G401 (cell line): Measurements from ENCODE around the gene RAB3D. TPM values are rescaled to one million over a fixed set of nuclear protein-coding genes. Genes with fewer than 3 reads are reported as not detected.
"Not testable (repeated sequence)": the region's sequence is repeated elsewhere in the genome, so short reads cannot be mapped to it uniquely, and the experiment has no call there.

Source experiments
- DNase-seq: peaks from one replicate; pipeline ENCODE4 v3.0.0-alpha.2; 2015; ENCODE audit warnings: low spot score
- in situ Hi-C: cut with HindIII; loops from 2 replicates; pipeline ENCODE4 v1.10.0; 2016; ENCODE audit warnings: low sequenced_read_pairs, mixed read lengths
- total RNA-seq: library from RNA; depleted of rRNA; stranded (reverse); fragments of >200 nt; shearing (Covaris generic); gene quantifications from 2 replicates; pipeline ENCODE4 v1.2.3, GENCODE V29; 2014

Gene RAB3D
- total RNA-seq, 1 experiment from 2014 or later = 18.2 TPM

GRCh38 chr19:11320278-11320995 is 19.0 kb downstream of the RAB3D start:
- in situ Hi-C loops = not testable (repeated sequence)

DNA sequence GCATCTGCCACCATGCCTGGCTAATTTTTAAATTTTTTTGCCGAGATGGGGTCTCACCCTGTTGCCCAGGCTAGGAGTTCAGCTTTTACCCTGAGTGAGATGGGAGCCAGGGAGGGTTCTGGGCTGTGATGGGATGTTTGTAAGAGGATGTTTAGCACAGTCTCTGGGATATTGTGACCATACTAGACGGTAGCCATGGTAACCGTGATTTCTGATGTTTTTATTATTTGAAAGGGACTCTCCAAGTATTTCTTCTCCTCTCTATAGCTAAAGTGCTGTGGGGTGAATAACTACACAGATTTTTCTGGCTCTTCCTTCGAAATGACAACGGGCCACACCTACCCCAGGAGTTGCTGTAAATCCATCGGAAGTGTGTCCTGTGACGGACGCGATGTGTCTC is 33.1 kb downstream of the RAB3D start:
- no peak for DNase-seq
- in situ Hi-C loops = no loop called here

More at GRCh38 chr19:11320278-11320995, 19.0 kb downstream of the RAB3D start:
- not testable (repeated sequence) for DNase-seq

- DNase-seq = no peak
- in situ Hi-C loops = no loop called here
These were observed 34.5 kb downstream of the RAB3D start for GRCh38 chr19:11304936-11305335.

DNA sequence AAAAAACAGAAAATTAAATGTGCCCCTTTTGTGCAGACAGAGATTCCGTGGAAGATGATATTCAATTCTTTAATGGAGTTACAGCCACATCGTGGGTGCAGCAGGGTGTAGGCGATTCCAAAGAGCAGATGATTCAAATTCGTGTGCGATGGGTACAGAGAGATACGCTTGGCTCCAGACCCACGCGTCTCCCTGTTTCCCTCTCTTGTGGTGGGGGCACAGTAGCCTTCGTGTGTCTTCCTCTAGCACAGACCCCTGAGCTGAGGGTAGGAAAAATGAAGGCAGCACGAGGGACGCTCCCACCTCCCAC is 38.7 kb downstream of the RAB3D start:
- in situ Hi-C loops = no loop called here
- DNase-seq = no peak

GRCh38 chr19:11299946-11300810 is 39.3 kb downstream of the RAB3D start:
- no peak for DNase-seq
- in situ Hi-C loops = no loop called here

DNA sequence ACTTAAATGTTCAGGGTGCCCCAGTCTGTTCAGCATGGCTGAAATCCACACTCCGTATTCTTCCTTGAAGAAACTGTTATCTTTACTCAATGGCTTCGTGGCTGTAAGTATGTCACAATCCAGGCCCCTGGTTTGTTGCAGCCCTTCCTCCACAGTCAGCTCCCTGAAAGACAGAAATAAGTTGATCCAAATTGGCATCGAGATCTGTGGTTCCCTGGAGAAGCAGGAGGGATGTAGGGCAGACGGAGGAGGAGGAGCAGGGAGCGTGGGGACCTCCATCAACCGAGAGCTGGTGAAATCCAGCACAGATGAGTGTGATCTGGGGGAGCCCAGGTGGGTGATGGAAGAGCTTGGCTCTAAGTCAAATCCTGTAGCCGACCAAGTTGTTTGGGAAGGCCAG is 43.2 kb downstream of the RAB3D start:
- peak; percentile 43 for DNase-seq
- in situ Hi-C loops = no loop called here

GRCh38 chr19:11295665-11296245 is 43.7 kb downstream of the RAB3D start, which contains the start of gene TSPAN16:
Gene TSPAN16, plus strand, starts transcription at chr19:11296160. Its CDS starts 138 bp downstream, at chr19:11296298.
- in situ Hi-C loops = no loop called here
- no peak for DNase-seq

GRCh38 chr19:11295180-11295579 is 44.3 kb downstream of the RAB3D start:
- no peak for DNase-seq
- in situ Hi-C loops = no loop called here

- in situ Hi-C loops = no loop called here
- DNase-seq = peak; percentile 84
These were observed 45.7 kb downstream of the RAB3D start for GRCh38 chr19:11293433-11294389.

GRCh38 chr19:11291991-11292390 is 47.5 kb downstream of the RAB3D start:
- in situ Hi-C loops = no loop called here
- no peak for DNase-seq

DNA sequence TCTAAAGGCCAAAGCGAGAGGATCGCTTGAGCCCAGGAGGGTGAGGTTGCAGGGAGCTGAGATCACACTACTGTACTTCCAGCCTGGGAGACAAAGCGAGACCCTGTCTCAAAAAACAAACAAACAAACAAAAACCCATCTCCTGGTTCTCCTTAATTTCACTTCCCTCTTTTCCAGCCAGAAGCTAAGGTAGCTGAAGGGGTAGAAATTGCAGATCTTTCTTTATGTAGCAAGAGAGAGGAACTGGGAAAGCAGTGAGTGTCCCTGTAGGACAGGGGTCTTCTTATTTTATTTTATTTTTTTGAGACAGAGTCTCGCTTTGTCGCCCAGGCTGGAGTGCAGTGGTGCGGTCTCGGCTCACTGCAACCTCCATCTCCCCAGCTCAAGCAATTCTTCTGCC is 48.0 kb downstream of the RAB3D start:
- no peak for DNase-seq
- in situ Hi-C loops = no loop called here

DNA sequence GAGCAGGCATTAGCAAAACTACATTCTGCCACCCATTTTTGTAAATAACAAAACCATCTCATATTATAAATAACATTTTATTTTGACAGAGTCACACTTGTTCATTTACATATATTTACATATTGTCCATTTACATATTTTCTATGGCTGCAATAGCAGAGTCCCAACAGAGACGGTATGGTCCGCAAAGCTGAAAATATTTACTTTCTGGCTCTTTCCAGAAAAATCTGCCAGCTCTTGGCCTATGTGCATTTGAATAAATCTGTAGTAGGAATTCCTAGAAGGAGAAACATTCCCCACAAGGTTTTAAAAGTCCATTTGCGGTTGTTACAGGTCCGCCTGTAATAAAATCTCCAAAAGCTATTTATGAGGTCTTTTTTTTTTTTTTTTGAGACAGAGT is 49.2 kb downstream of the RAB3D start:
- DNase-seq = no peak
- in situ Hi-C loops = no loop called here

- in situ Hi-C loops = no loop called here
- no peak for DNase-seq
These were observed 51.1 kb downstream of the RAB3D start for GRCh38 chr19:11288349-11288748.

GRCh38 chr19:11286312-11286974 is 53.0 kb downstream of the RAB3D start:
- no peak for DNase-seq
- in situ Hi-C loops = no loop called here

GRCh38 chr19:11284515-11284914 is 54.9 kb downstream of the RAB3D start:
- no peak for DNase-seq
- in situ Hi-C loops = no loop called here

DNA sequence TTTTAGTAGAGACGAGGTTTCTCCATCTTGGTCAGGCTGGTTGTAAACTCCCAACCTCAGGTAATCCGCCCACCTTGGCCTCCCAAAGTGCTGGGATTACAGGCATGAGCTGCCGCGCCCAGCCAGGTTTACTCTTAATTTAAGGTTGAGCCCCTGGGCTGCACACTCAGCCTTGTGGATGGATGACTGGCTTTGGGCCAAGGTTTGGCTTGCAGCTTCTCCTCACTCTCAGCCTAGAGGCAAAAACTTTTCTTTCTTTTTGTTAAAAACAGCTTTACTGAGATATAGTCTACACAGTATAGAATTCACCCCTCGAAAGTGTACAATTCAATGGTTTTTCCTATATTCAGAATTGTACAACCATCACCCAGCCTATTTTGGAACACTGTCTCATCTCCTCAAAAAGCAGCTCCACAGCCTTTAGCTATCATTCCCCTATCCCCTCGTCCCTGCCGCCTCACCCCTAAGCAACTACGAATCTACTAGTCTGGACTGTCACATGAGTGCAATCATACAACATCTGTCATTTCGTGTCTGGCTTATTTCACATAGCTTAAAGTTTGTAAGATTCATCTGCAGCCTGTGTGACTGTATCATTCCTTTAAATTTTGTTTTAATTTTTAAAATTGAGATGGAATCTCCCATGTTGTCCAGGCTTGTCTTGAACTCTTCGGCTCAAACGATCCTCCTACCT is 58.0 kb downstream of the RAB3D start:
- in situ Hi-C loops = no loop called here
- DNase-seq = no peak

DNA sequence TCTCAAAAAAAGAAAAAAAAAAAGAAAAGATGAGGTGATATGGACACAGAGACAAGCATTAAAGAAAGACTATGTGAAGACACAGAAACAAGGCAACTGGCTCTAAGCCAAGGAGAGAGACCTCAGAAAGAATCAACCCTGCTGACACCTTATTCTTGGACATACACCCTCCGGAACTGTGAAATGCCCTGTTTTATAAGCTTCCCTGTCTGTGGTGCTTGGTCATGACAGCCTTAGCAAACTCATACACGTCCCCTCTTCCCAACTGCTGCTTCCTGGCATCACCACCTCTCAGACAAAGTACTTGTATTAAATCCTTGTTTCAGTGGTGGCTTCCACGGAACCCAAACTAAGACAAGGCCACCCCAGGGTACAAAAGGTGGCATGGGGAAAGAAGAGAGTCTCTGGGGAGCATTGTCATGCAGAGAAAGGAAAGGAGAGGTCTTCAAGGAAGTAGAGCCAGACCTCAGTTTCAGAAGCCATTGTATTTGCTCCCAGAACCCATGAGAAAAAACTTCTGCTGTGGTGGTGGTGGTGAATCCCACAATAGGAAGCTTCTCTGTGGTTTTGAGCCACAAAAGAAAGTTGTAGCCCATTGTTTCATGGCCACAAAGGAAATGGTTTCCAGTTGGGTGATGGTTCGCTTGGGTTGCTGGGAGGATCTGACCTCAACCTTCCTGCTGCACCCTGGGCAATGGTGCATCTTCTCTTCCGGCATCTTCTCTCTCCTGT is 59.8 kb downstream of the RAB3D start:
- DNase-seq = no peak
- in situ Hi-C loops = no loop called here
